NCI-H1694 (cell line): ENCODE measurements around the gene CEMP1.
A peak's percentile ranks its signal among the peaks of the same experiment; 100 is the strongest.
"Not testable (repeated sequence)": the region's sequence is repeated elsewhere in the genome, so short reads cannot be mapped to it uniquely, and the experiment has no call there.

Source experiments
- DNase-seq: peaks from one replicate; lab custom pipeline; 2025; lab: John Stamatoyannopoulos, UW

Gene CEMP1

GRCh38 chr16:2535625-2536013 lies 4.4 kb upstream of the CEMP1 start:
- no peak for DNase-seq

- DNase-seq = not testable (repeated sequence)
Measured at GRCh38 chr16:2534335-2534734, 3.1 kb upstream of the CEMP1 start.

GRCh38 chr16:2533912-2534311 lies 2.7 kb upstream of the CEMP1 start:
- no peak for DNase-seq

GRCh38 chr16:2533142-2533755 lies 2.0 kb upstream of the CEMP1 start:
- not testable (repeated sequence) for DNase-seq

- no peak for DNase-seq
Measured at GRCh38 chr16:2532494-2533141, 1.4 kb upstream of the CEMP1 start.

- DNase-seq = peak; percentile 84
Measured at GRCh38 chr16:2531696-2532493, 687 bp upstream of the CEMP1 start.

GRCh38 chr16:2530629-2531318 lies 434 bp downstream of the CEMP1 start:
- no peak for DNase-seq

- no peak for DNase-seq
Measured at GRCh38 chr16:2529961-2530628, 1.1 kb downstream of the CEMP1 start.

- DNase-seq = no peak
Measured at GRCh38 chr16:2529061-2529931, 1.9 kb downstream of the CEMP1 start.

GRCh38 chr16:2528161-2529060 lies 2.8 kb downstream of the CEMP1 start:
- no peak for DNase-seq

- DNase-seq = no peak
Measured at GRCh38 chr16:2527784-2528100, 3.5 kb downstream of the CEMP1 start.

- DNase-seq = no peak
Measured at GRCh38 chr16:2527071-2527783, 4.0 kb downstream of the CEMP1 start.

- DNase-seq = no peak
Measured at GRCh38 chr16:2526135-2526534, 5.1 kb downstream of the CEMP1 start.

- DNase-seq = no peak
Measured at GRCh38 chr16:2524339-2524938, 6.8 kb downstream of the CEMP1 start.

- no peak for DNase-seq
Measured at GRCh38 chr16:2523801-2524231, 7.4 kb downstream of the CEMP1 start.

- no peak for DNase-seq
Measured at GRCh38 chr16:2520784-2521531, 10.2 kb downstream of the CEMP1 start.

GRCh38 chr16:2520097-2520783 lies 11.0 kb downstream of the CEMP1 start, which contains the start of gene AMDHD2:
Gene AMDHD2 (plus strand): TSS chr16:2520371. CDS start chr16:2520459, 88 bp downstream.
- DNase-seq = peak; percentile 16

- DNase-seq = no peak
Measured at GRCh38 chr16:2519711-2520080, 11.5 kb downstream of the CEMP1 start.
